PC-9 (cell line): ENCODE results near the gene ZNF592. TPM values are rescaled to one million over a fixed set of nuclear protein-coding genes. Genes with fewer than 3 reads are reported as not detected.

Source experiments
- BruUV-seq: library from RNA; stranded (reverse); fragments of 400-500 nt; replicated peaks from 2 replicates; lab custom pipeline; 2021; lab: Mats Ljungman, UMichigan
- CTCF ChIA-PET: fragments of 300-600 bp; sonication (Branson Sonifier 250); formaldehyde crosslinking; loops from one replicate; lab custom pipeline; 2022; ENCODE audit warnings: antibody characterized with exemption; lab: Charles Lee
- POLR2A ChIA-PET: fragments of 300-600 bp; sonication (Branson Sonifier 250); formaldehyde crosslinking; loops from one replicate; lab custom pipeline; 2022; ENCODE audit warnings: antibody characterized with exemption; ENCODE audit not compliant: unreplicated experiment; lab: Charles Lee
- DNase-seq, 2 experiments: peaks; one replicate each; pipeline versions ENCODE4 v3.0.0 to v3.0.0-alpha.2; 2015 to 2022; ENCODE audit warnings: mixed read lengths in 1 of 2
- H2AFZ ChIP-seq: fragments of 200-600 bp; sonication (generic); 2 replicates; pipeline ENCODE4 v1.8.1; 2017; ENCODE audit warnings: antibody characterized with exemption
- H3F3A ChIP-seq: fragments of 200-600 bp; sonication (generic); 2 replicates; pipeline ENCODE4 v1.8.1; 2017; ENCODE audit warnings: antibody characterized with exemption, mild to moderate bottlenecking, low read depth; ENCODE audit not compliant: insufficient read depth
- H3K27ac ChIP-seq: fragments of 200-600 bp; sonication (generic); 2 replicates; pipeline ENCODE4 v1.6.1; 2016; ENCODE audit warnings: mixed run types
- H3K27me3 ChIP-seq: fragments of 200-600 bp; sonication (generic); 2 replicates; pipeline ENCODE4 v1.6.1; 2016; ENCODE audit warnings: low read depth, mixed run types; ENCODE audit not compliant: insufficient read depth
- H3K36me3 ChIP-seq: fragments of 200-600 bp; sonication (generic); 2 replicates; pipeline ENCODE4 v1.6.1; 2016; ENCODE audit warnings: low read depth, mixed run types
- H3K4me1 ChIP-seq: fragments of 200-600 bp; sonication (generic); replicated peaks from 2 replicates; pipeline ENCODE4 v1.6.1; 2016; ENCODE audit warnings: mixed run types; ENCODE audit not compliant: insufficient read depth
- H3K4me2 ChIP-seq: fragments of 200-600 bp; sonication (generic); 2 replicates; pipeline ENCODE4 v1.6.1; 2017; ENCODE audit warnings: mixed run types
- H3K4me3 ChIP-seq: fragments of 200-600 bp; sonication (generic); 2 replicates; pipeline ENCODE4 v1.6.1; 2016; ENCODE audit warnings: mixed run types
- H3K79me2 ChIP-seq: fragments of 200-600 bp; sonication (generic); 2 replicates; pipeline ENCODE4 v1.6.1; 2017; ENCODE audit warnings: low read depth, mixed run types
- H3K9me2 ChIP-seq: fragments of 200-600 bp; sonication (generic); 2 replicates; pipeline ENCODE4 v1.8.1; 2017; ENCODE audit warnings: mild to moderate bottlenecking; ENCODE audit not compliant: insufficient read depth
- H3K9me3 ChIP-seq: fragments of 200-600 bp; sonication (generic); 2 replicates; pipeline ENCODE4 v1.8.1; 2016; ENCODE audit warnings: low read depth; ENCODE audit not compliant: insufficient read depth
- H4K20me1 ChIP-seq: fragments of 200-600 bp; sonication (generic); 2 replicates; pipeline ENCODE4 v1.8.1; 2017; ENCODE audit not compliant: insufficient read depth
- CTCF ChIP-seq: fragments of 200-600 bp; sonication (generic); conservative IDR thresholded peaks from 2 replicates; pipeline ENCODE4 v1.6.1; 2017; ENCODE audit warnings: mixed run types, antibody characterized with exemption, mild to moderate bottlenecking, moderate library complexity
- EZH2 ChIP-seq: fragments of 200-600 bp; sonication (generic); IDR thresholded peaks from 2 replicates; pipeline ENCODE4 v1.8.0; 2017; ENCODE audit warnings: antibody characterized with exemption, low read depth
- intact Hi-C: fragments of 100-400 bp; cut with micrococcal nuclease; formaldehyde crosslinking; loops from one replicate; pipeline ENCODE4 v1.10.0; 2022; ENCODE audit not compliant: unreplicated experiment
- total RNA-seq: library from RNA; stranded (reverse); gene quantifications from 2 replicates; pipeline ENCODE4 v1.2.3, GENCODE V29; 2021

Gene ZNF592
- total RNA-seq, 1 experiment from 2014 or later, result 27.5 TPM

GRCh38 chr15:84832448-84833040 is 84.2 kb downstream of the ZNF592 start:
- Histone ChIP-seq H3K4me2 (peak overlapping the region; percentile 37), H3K36me3 (no peaks in the 10 kb centered on the region), H3K4me3 (no peak overlapping the region), H3K27ac (peak overlapping the region; percentile 21; the same call in 1 of the 2 replicates), H3K79me2 (no peaks in the 10 kb centered on the region), H3K4me1 (peaks cover 34% of the 10 kb centered on the region), H3K9me3 (no peaks in the 10 kb centered on the region), H3F3A (0 out of 2 replicates have a peak, but pooled peaks cover 16% of the 10 kb centered on the region), H2AFZ (no peak overlapping the region), H3K27me3 (no peaks in the 10 kb centered on the region), H4K20me1 (no peaks in the 10 kb centered on the region), H3K9me2 (no peaks in the 10 kb centered on the region)
- intact Hi-C loops, result no loop called here
- BruUV-seq, result no TSS peak
- ChIA-PET POLR2A (no interaction called here), CTCF (no interaction called here)
- no peak for TF ChIP-seq CTCF
- TF ChIP-seq EZH2, result no peak
- peak in 1 of 2 experiments; percentile 70 for DNase-seq

- Histone ChIP-seq H2AFZ (no peak overlapping the region), H3K36me3 (no peaks in the 10 kb centered on the region), H3K27me3 (no peaks in the 10 kb centered on the region), H3F3A (0 out of 2 replicates have a peak, but pooled peaks cover 16% of the 10 kb centered on the region), H3K4me2 (peak overlapping the region; percentile 37), H3K27ac (no peak overlapping the region), H3K79me2 (no peaks in the 10 kb centered on the region), H3K4me3 (no peak overlapping the region), H3K4me1 (peaks cover 34% of the 10 kb centered on the region), H4K20me1 (no peaks in the 10 kb centered on the region), H3K9me2 (no peaks in the 10 kb centered on the region), H3K9me3 (no peaks in the 10 kb centered on the region)
- intact Hi-C loops, result no loop called here
- TF ChIP-seq EZH2 (no peak), CTCF (no peak)
- DNase-seq, result peak; percentile 26 to 68
- POLR2A ChIA-PET, result no interaction called here
- CTCF ChIA-PET, result interaction anchor here (0.6 to 0.7 kb wide), 2 partner anchors 78 to 79 kb away, joined by 3 to 4 read pairs; no protein-coding TSS in a partner anchor
- BruUV-seq, result no TSS peak
These were observed 85.2 kb downstream of the ZNF592 start for GRCh38 chr15:84833447-84834228.

GRCh38 chr15:84834229-84834955 is 86.0 kb downstream of the ZNF592 start:
- no peak overlapping the region for H3K4me3 ChIP-seq

More at GRCh38 chr15:84834229-84834955, 86.0 kb downstream of the ZNF592 start:
- Histone ChIP-seq H3K27ac (no peak overlapping the region), H3K36me3 (no peaks in the 10 kb centered on the region), H3K27me3 (no peaks in the 10 kb centered on the region), H4K20me1 (no peaks in the 10 kb centered on the region), H3K4me2 (no peak overlapping the region), H3F3A (0 out of 2 replicates have a peak, but pooled peaks cover 16% of the 10 kb centered on the region), H2AFZ (no peak overlapping the region), H3K9me3 (no peaks in the 10 kb centered on the region), H3K79me2 (no peaks in the 10 kb centered on the region), H3K4me1 (peaks cover 34% of the 10 kb centered on the region), H3K9me2 (no peaks in the 10 kb centered on the region)
- CTCF ChIA-PET, result no interaction called here
- DNase-seq, result no peak
- TF ChIP-seq EZH2, result no peak
- TF ChIP-seq CTCF, result no peak
- POLR2A ChIA-PET, result no interaction called here
- no TSS peak for BruUV-seq
- intact Hi-C loops, result no loop called here
